Keratinocyte (primary cell): Measurements from ENCODE around the gene CELSR1.

Experiments
- CTCF ChIP-seq, 3 experiments: IDR thresholded peaks in 1 of 3; conservative IDR thresholded peaks in 1 of 3; optimal IDR thresholded peaks in 1 of 3; 2 replicates in 2 of 3; 3 replicates in 1 of 3; pipeline versions ENCODE3 to v1.5.1; 2011; ENCODE audit warnings: low read length in 3 of 3, mild to moderate bottlenecking in 3 of 3, moderate library complexity in 2 of 3, control low read depth in 1 of 3, inconsistent platforms in 1 of 3; ENCODE audit not compliant: insufficient read depth in 2 of 3; ENCODE audit errors: extremely low read depth in 1 of 3
- EZH2 ChIP-seq: IDR thresholded peaks from one replicate; pipeline ENCODE4 v1.6.1; 2012; ENCODE audit warnings: inconsistent platforms, mild to moderate bottlenecking, low read length, moderate library complexity

DNA sequence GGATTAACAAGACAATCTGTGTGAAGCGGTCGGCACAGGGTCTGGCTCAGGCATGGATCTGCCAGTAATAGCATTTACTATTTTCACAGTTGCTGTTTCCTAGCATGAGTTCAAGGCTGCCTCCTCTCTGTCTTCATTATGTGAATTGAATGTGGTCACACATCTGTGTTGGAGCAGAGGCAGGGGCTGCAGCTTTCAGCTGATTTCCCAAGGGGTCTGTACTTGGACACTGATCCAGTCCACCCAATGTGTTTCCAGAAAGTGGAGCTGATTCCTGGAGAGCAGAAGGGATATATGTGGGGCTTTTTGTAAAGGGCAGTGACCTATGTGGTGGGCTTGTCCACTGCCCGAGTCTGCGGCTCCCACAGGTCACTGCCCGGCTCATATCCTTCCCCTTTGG lies 3.5 kb upstream of the CELSR1 start:
- TF ChIP-seq CTCF (optimal IDR thresholded peaks at IDR 0.05 in 1 of 3, IDR thresholded peaks at IDR 0.05 in 1 of 3, conservative IDR thresholded peaks at IDR 0.05 in 1 of 3; ENCODE audit: extremely low read depth in 1 of 3, insufficient read depth in 2 of 3, low read length in 3 of 3) (no peak), EZH2 (no peak)
